ENCODE results near the gene PDE8B. TPM values are rescaled to one million over a fixed set of nuclear protein-coding genes. Genes with fewer than 3 reads are reported as not detected.

PDE8B gene
- total RNA-seq, 1 experiment from 2014 or later, result 0.17 TPM

GRCh38 chr5:77235846-77236721 is 25.6 kb downstream of the PDE8B start:
- Histone ChIP-seq H3K9ac (ENCODE audit: low read length) (no peak overlapping the region), H2AFZ (ENCODE audit: low read depth, low read length, poor library complexity, severe bottlenecking) (no peak overlapping the region), H3K4me2 (ENCODE audit: low read length) (no peak overlapping the region), H3K9me3 (ENCODE audit: control insufficient read depth in 1 of 2, insufficient read depth in 1 of 2, low read depth in 1 of 2, low read length in 2 of 2) (no peaks in the 10 kb centered on the region), H4K20me1 (ENCODE audit: insufficient read depth) (no peaks in the 10 kb centered on the region), H3K9me2 (ENCODE audit: insufficient read depth) (no peaks in the 10 kb centered on the region), H3K36me3 (ENCODE audit: control insufficient read depth in 1 of 2, insufficient read depth in 2 of 2, low read length in 2 of 2) (no peaks in the 10 kb centered on the region), H3K4me1 (ENCODE audit: control insufficient read depth in 1 of 2, insufficient read depth in 2 of 2, low read length in 2 of 2) (no peaks in the 10 kb centered on the region), H3K79me2 (ENCODE audit: insufficient read depth, low read length) (no peaks in the 10 kb centered on the region), H3K27me3 (ENCODE audit: insufficient read depth, low read length) (no peaks in the 10 kb centered on the region), H3K27ac (ENCODE audit: low read depth, low read length) (no peak overlapping the region), H3K4me3 (replicated peaks in 1 of 2; ENCODE audit: low read depth in 1 of 2, low read length in 2 of 2) (no peak overlapping the region)
- no peak for TF ChIP-seq EZH2phosphoT487 (IDR thresholded peaks at IDR 0.05; ENCODE audit: borderline replicate concordance)
- TF ChIP-seq MAX (IDR thresholded peaks at IDR 0.05), result no peak
- TF ChIP-seq JUND (IDR thresholded peaks at IDR 0.05), result no peak
- TF ChIP-seq SP1 (IDR thresholded peaks at IDR 0.05; ENCODE audit: low read depth), result no peak
- TF ChIP-seq RAD21 (IDR thresholded peaks at IDR 0.05; ENCODE audit: low read depth), result no peak
- TF ChIP-seq CEBPB (IDR thresholded peaks at IDR 0.05; ENCODE audit: low read depth), result no peak
- no peak for TF ChIP-seq CTCF (IDR thresholded peaks at IDR 0.05 in 2 of 3, conservative IDR thresholded peaks at IDR 0.05 in 1 of 3; ENCODE audit: borderline replicate concordance in 1 of 3, insufficient read depth in 1 of 3, low read depth in 2 of 3, low read length in 2 of 3)
- intact Hi-C loops (cut with micrococcal nuclease), result no loop called here
- ChIA-PET RAD21 (ENCODE audit: low non-redundant PET in 1 of 2, low total read pairs in 2 of 2, uncharacterized antibody in 2 of 2, unreplicated experiment in 2 of 2) (no interaction called here), POLR2A (no interaction called here), CTCF (no interaction called here)
- ATAC-seq, result no peak
- no peak for DNase-seq (ENCODE audit: low read depth, low spot score)
- BruUV-seq (replicated peaks), result no TSS peak

Data from HCT116 (cell line).